ENCODE results near the gene HEATR5B.
"Not testable (repeated sequence)": the region's sequence is repeated elsewhere in the genome, so short reads cannot be mapped to it uniquely, and the experiment has no call there.

The HEATR5B gene

GRCh38 chr2:37000988-37001556, 83.1 kb downstream of the HEATR5B start:
- H3K4me2 ChIP-seq (ENCODE audit: low read length, poor library complexity, severe bottlenecking): no peak overlapping the region
- no peak overlapping the region for H2BK12ac ChIP-seq (ENCODE audit: low read length in 2 of 2)
- no peak overlapping the region for H2BK15ac ChIP-seq (ENCODE audit: low read depth, poor library complexity, severe bottlenecking)
- H4K8ac ChIP-seq (ENCODE audit: low read length): no peak overlapping the region
- no peak overlapping the region for H3K23ac ChIP-seq (ENCODE audit: low read length in 2 of 2)
- peaks cover 3% of the 10 kb centered on the region for H3K79me1 ChIP-seq (replicated peaks; ENCODE audit: low read length, poor library complexity, severe bottlenecking)
- H4K91ac ChIP-seq (ENCODE audit: low read length): no peak overlapping the region
- H2BK120ac ChIP-seq (ENCODE audit: low read depth, low read length): no peak overlapping the region
- DNase-seq: no peak
- peak overlapping the region; percentile 44 for H3K9ac ChIP-seq (ENCODE audit: low read length)
- H3K27me3 ChIP-seq (ENCODE audit: control insufficient read depth in 1 of 2, insufficient read depth in 1 of 2, low read length in 2 of 2): no peaks in the 10 kb centered on the region
- no peak overlapping the region for H3K14ac ChIP-seq (ENCODE audit: low read length in 2 of 2)
- no peak overlapping the region for H3K4ac ChIP-seq (ENCODE audit: low read depth in 1 of 2, low read length in 2 of 2)
- no peak overlapping the region for H3K27ac ChIP-seq (ENCODE audit: low read length, poor library complexity, severe bottlenecking)
- no peaks in the 10 kb centered on the region for H3K4me1 ChIP-seq (ENCODE audit: control insufficient read depth, insufficient read depth, low read depth, low read length)
- no peak overlapping the region for H2AFZ ChIP-seq (ENCODE audit: low read depth, low read length)
- no peak overlapping the region for H2BK5ac ChIP-seq (ENCODE audit: low read depth, low read length, poor library complexity, severe bottlenecking)
- no peak overlapping the region for H3K18ac ChIP-seq (ENCODE audit: low read depth in 1 of 2, low read length in 2 of 2)
- H2AK5ac ChIP-seq (ENCODE audit: low read length, severe bottlenecking): no peak overlapping the region
- peaks cover 28 to 85% of the 10 kb centered on the region in 2 experiments for H3K36me3 ChIP-seq (ENCODE audit: control insufficient read depth in 1 of 2, insufficient read depth in 2 of 2, low read depth in 1 of 2, low read length in 2 of 2)
- H3K9me3 ChIP-seq (ENCODE audit: control insufficient read depth, low read length): no peaks in the 10 kb centered on the region
- H3K4me3 ChIP-seq (ENCODE audit: insufficient read depth in 1 of 2, low read depth in 1 of 2, low read length in 2 of 2): no peak overlapping the region
- WGBS: 100% methylated on average over 1 of the region's 2 CpGs

GRCh38 chr2:37000318-37000717, 83.9 kb downstream of the HEATR5B start:
- Histone ChIP-seq H3K23ac (ENCODE audit: low read length in 2 of 2) (no peak overlapping the region), H3K14ac (ENCODE audit: low read length in 2 of 2) (no peak overlapping the region), H2BK120ac (ENCODE audit: low read depth, low read length) (no peak overlapping the region), H2AK5ac (ENCODE audit: low read length, severe bottlenecking) (no peak overlapping the region), H3K36me3 (ENCODE audit: control insufficient read depth in 1 of 2, insufficient read depth in 2 of 2, low read depth in 1 of 2, low read length in 2 of 2) (peaks cover 30 to 77% of the 10 kb centered on the region in 2 experiments), H2BK5ac (ENCODE audit: low read depth, low read length, poor library complexity, severe bottlenecking) (no peak overlapping the region), H2AFZ (ENCODE audit: low read depth, low read length) (no peak overlapping the region), H2BK12ac (ENCODE audit: low read length in 2 of 2) (no peak overlapping the region), H3K9ac (ENCODE audit: low read length) (peak overlapping the region; percentile 44), H3K18ac (ENCODE audit: low read depth in 1 of 2, low read length in 2 of 2) (no peak overlapping the region), H3K79me1 (replicated peaks; ENCODE audit: low read length, poor library complexity, severe bottlenecking) (peaks cover 3% of the 10 kb centered on the region), H3K4ac (ENCODE audit: low read depth in 1 of 2, low read length in 2 of 2) (no peak overlapping the region), H3K9me3 (ENCODE audit: control insufficient read depth, low read length) (no peaks in the 10 kb centered on the region), H4K91ac (ENCODE audit: low read length) (no peak overlapping the region), H3K4me1 (ENCODE audit: control insufficient read depth, insufficient read depth, low read depth, low read length) (no peaks in the 10 kb centered on the region), H3K27ac (ENCODE audit: low read length, poor library complexity, severe bottlenecking) (no peak overlapping the region), H2BK15ac (ENCODE audit: low read depth, poor library complexity, severe bottlenecking) (no peak overlapping the region), H3K4me3 (ENCODE audit: insufficient read depth in 1 of 2, low read depth in 1 of 2, low read length in 2 of 2) (no peak overlapping the region), H4K8ac (ENCODE audit: low read length) (no peak overlapping the region), H3K27me3 (ENCODE audit: control insufficient read depth in 1 of 2, insufficient read depth in 1 of 2, low read length in 2 of 2) (no peaks in the 10 kb centered on the region), H3K4me2 (ENCODE audit: low read length, poor library complexity, severe bottlenecking) (no peak overlapping the region)
- WGBS: 94% methylated on average over 4 of the region's 6 CpGs
- no peak for DNase-seq

- H3K4me3 ChIP-seq (ENCODE audit: insufficient read depth in 1 of 2, low read depth in 1 of 2, low read length in 2 of 2); H2BK120ac ChIP-seq (ENCODE audit: low read depth, low read length); H3K79me1 ChIP-seq (replicated peaks; ENCODE audit: low read length, poor library complexity, severe bottlenecking); H3K27ac ChIP-seq (ENCODE audit: low read length, poor library complexity, severe bottlenecking); H4K91ac ChIP-seq (ENCODE audit: low read length); DNase-seq; H3K23ac ChIP-seq (ENCODE audit: low read length in 2 of 2); H3K4me2 ChIP-seq (ENCODE audit: low read length, poor library complexity, severe bottlenecking); H3K27me3 ChIP-seq (ENCODE audit: control insufficient read depth in 1 of 2, insufficient read depth in 1 of 2, low read length in 2 of 2); H2BK15ac ChIP-seq (ENCODE audit: low read depth, poor library complexity, severe bottlenecking); H4K8ac ChIP-seq (ENCODE audit: low read length); H2AK5ac ChIP-seq (ENCODE audit: low read length, severe bottlenecking); H3K14ac ChIP-seq (ENCODE audit: low read length in 2 of 2); H3K4ac ChIP-seq (ENCODE audit: low read depth in 1 of 2, low read length in 2 of 2); H2AFZ ChIP-seq (ENCODE audit: low read depth, low read length); H2BK5ac ChIP-seq (ENCODE audit: low read depth, low read length, poor library complexity, severe bottlenecking); H3K18ac ChIP-seq (ENCODE audit: low read depth in 1 of 2, low read length in 2 of 2); H2BK12ac ChIP-seq (ENCODE audit: low read length in 2 of 2); H3K9ac ChIP-seq (ENCODE audit: low read length); H3K9me3 ChIP-seq (ENCODE audit: control insufficient read depth, low read length); H3K4me1 ChIP-seq (ENCODE audit: control insufficient read depth, insufficient read depth, low read depth, low read length): not testable (repeated sequence)
- WGBS: 98% methylated on average over 9 of the region's 9 CpGs
- peaks cover 30 to 68% of the 10 kb centered on the region in 2 experiments for H3K36me3 ChIP-seq (ENCODE audit: control insufficient read depth in 1 of 2, insufficient read depth in 2 of 2, low read depth in 1 of 2, low read length in 2 of 2)
Measured at GRCh38 chr2:36999416-36999815, 84.8 kb downstream of the HEATR5B start.

GRCh38 chr2:36993841-36994620, 90.1 kb downstream of the HEATR5B start:
- H4K8ac ChIP-seq (ENCODE audit: low read length): no peak overlapping the region
- H3K23ac ChIP-seq (ENCODE audit: low read length in 2 of 2): no peak overlapping the region
- H3K27me3 ChIP-seq (ENCODE audit: control insufficient read depth in 1 of 2, insufficient read depth in 1 of 2, low read length in 2 of 2): no peaks in the 10 kb centered on the region
- no peak overlapping the region for H2BK5ac ChIP-seq (ENCODE audit: low read depth, low read length, poor library complexity, severe bottlenecking)
- no peak overlapping the region for H3K4me2 ChIP-seq (ENCODE audit: low read length, poor library complexity, severe bottlenecking)
- H2BK15ac ChIP-seq (ENCODE audit: low read depth, poor library complexity, severe bottlenecking): no peak overlapping the region
- DNase-seq: no peak
- peak overlapping the region; percentile 67 for H3K9ac ChIP-seq (ENCODE audit: low read length)
- no peak overlapping the region for H3K18ac ChIP-seq (ENCODE audit: low read depth in 1 of 2, low read length in 2 of 2)
- H3K79me1 ChIP-seq (replicated peaks; ENCODE audit: low read length, poor library complexity, severe bottlenecking): no peaks in the 10 kb centered on the region
- 92% methylated on average over 5 of the region's 6 CpGs for WGBS
- H2AK5ac ChIP-seq (ENCODE audit: low read length, severe bottlenecking): no peak overlapping the region
- H2BK12ac ChIP-seq (ENCODE audit: low read length in 2 of 2): no peak overlapping the region
- H3K4ac ChIP-seq (ENCODE audit: low read depth in 1 of 2, low read length in 2 of 2): no peak overlapping the region
- no peaks in the 10 kb centered on the region for H3K9me3 ChIP-seq (ENCODE audit: control insufficient read depth, low read length)
- no peak overlapping the region for H4K91ac ChIP-seq (ENCODE audit: low read length)
- H2AFZ ChIP-seq (ENCODE audit: low read depth, low read length): no peak overlapping the region
- H2BK120ac ChIP-seq (ENCODE audit: low read depth, low read length): no peak overlapping the region
- peaks cover 18 to 39% of the 10 kb centered on the region in 2 experiments for H3K36me3 ChIP-seq (ENCODE audit: control insufficient read depth in 1 of 2, insufficient read depth in 2 of 2, low read depth in 1 of 2, low read length in 2 of 2)
- H3K4me3 ChIP-seq (ENCODE audit: insufficient read depth in 1 of 2, low read depth in 1 of 2, low read length in 2 of 2): no peak overlapping the region
- no peak overlapping the region for H3K27ac ChIP-seq (ENCODE audit: low read length, poor library complexity, severe bottlenecking)
- H3K4me1 ChIP-seq (ENCODE audit: control insufficient read depth, insufficient read depth, low read depth, low read length): no peaks in the 10 kb centered on the region
- H3K14ac ChIP-seq (ENCODE audit: low read length in 2 of 2): no peak overlapping the region

All from mesenchymal stem cell (in vitro differentiated cells and primary cell).